Measurements from ENCODE around the gene MN1. TPM values are rescaled to one million over a fixed set of nuclear protein-coding genes. Genes with fewer than 3 reads are reported as not detected.

Gene MN1
- total and polyA plus RNA-seq, 2 of the 8 experiments (the other 6 are each of a cell fraction or from before 2014, with no cell fraction given) = 3.1 to 4.9 TPM

- FAIRE-seq (no peak), DNase-seq (ENCODE audit: low read depth in 1 of 2, low spot score in 2 of 2) (peak in 1 of 2 experiments; percentile 45)
- Histone ChIP-seq H2AK5ac (ENCODE audit: low read depth, low read length) (0 out of 2 replicates have a peak overlapping the region, but pooled peaks have one; percentile 42), H2BK15ac (ENCODE audit: low read length) (no peak overlapping the region), H3K23me2 (ENCODE audit: low read depth, low read length) (no peaks in the 10 kb centered on the region), H3K56ac (replicated peaks; ENCODE audit: insufficient read length, low read depth, low read length) (no peak overlapping the region), H3K18ac (ENCODE audit: extremely low read depth, low read length) (0 out of 2 replicates have a peak overlapping the region, but pooled peaks have one; percentile 21), H3K79me2 (ENCODE audit: control insufficient read depth in 1 of 2, insufficient read depth in 2 of 2, low read length in 2 of 2) (no peaks in the 10 kb centered on the region), H3K36me3 (ENCODE audit: control insufficient read depth in 2 of 4, insufficient read depth in 4 of 4, low read length in 3 of 4) (peaks cover 0 to 10% (median 0%) of the 10 kb centered on the region in 4 experiments; a peak in 2 of 8 replicates), H3K9me3 (ENCODE audit: insufficient read depth in 2 of 2, low read depth in 1 of 2, low read length in 1 of 2) (no peaks in the 10 kb centered on the region), H4K5ac (ENCODE audit: insufficient read length, low read depth, low read length) (no peak overlapping the region), H3K79me1 (ENCODE audit: low read depth, low read length) (no peaks in the 10 kb centered on the region; the same call in 1 of the 2 replicates), H2BK5ac (ENCODE audit: low read depth, low read length) (peak overlapping the region; percentile 4; the same call in 1 of the 2 replicates), H3K4me2 (ENCODE audit: insufficient read depth in 1 of 2, low read depth in 2 of 2, low read length in 2 of 2) (no peak overlapping the region), H3K9ac (replicated peaks in 1 of 4; ENCODE audit: extremely low read depth in 1 of 4, low read depth in 3 of 4, low read length in 3 of 4) (no peak overlapping the region), H3K4me3 (ENCODE audit: extremely low read depth in 1 of 4, insufficient read depth in 2 of 4, low read depth in 3 of 4, low read length in 4 of 4) (no peak overlapping the region), H2BK12ac (ENCODE audit: low read depth, low read length) (no peak overlapping the region), H3K23ac (ENCODE audit: insufficient read length) (no peak overlapping the region), H3K4ac (replicated peaks; ENCODE audit: insufficient read length, low read depth, low read length) (no peak overlapping the region), H3K4me1 (replicated peaks in 1 of 4; ENCODE audit: control insufficient read depth in 3 of 4, insufficient read depth in 4 of 4, low read length in 3 of 4) (peaks cover 2 to 18% (median 15%) of the 10 kb centered on the region in 4 experiments; a peak in 6 of 7 replicates), H4K91ac (replicated peaks; ENCODE audit: insufficient read length, low read length) (no peak overlapping the region), H3K14ac (ENCODE audit: insufficient read length) (no peak overlapping the region), H4K8ac (ENCODE audit: extremely low read depth, insufficient read depth, low read length) (peak overlapping the region; percentile 28; the same call in 1 of the 2 replicates), H2AFZ (ENCODE audit: low read length) (no peak overlapping the region), H2BK20ac (ENCODE audit: low read length) (no peak overlapping the region), H2BK120ac (replicated peaks; ENCODE audit: low read depth, low read length) (no peak overlapping the region), H3K27me3 (replicated peaks in 1 of 4; ENCODE audit: control insufficient read depth in 3 of 4, extremely low read depth in 1 of 4, insufficient read depth in 3 of 4, low read length in 3 of 4) (no peaks in the 10 kb centered on the region), H4K20me1 (replicated peaks in 1 of 2; ENCODE audit: control insufficient read depth in 1 of 2, insufficient read depth in 2 of 2, low read length in 2 of 2) (peaks cover 0 to 1% of the 10 kb centered on the region in 2 experiments), H3K27ac (ENCODE audit: low read depth, low read length) (no peak overlapping the region)
- TF ChIP-seq TBP (IDR thresholded peaks at IDR 0.05; ENCODE audit: low read depth, low read length) = no peak
- 91% methylated on average over 19 of the region's 20 CpGs; no CpG with 5 or more reads in 1 of the 2 experiments for WGBS, 2 experiments (ENCODE audit: extremely low coverage in 1 of 2, insufficient coverage in 1 of 2, insufficient read length in 1 of 2, insufficient replicate concordance in 2 of 2, low coverage in 1 of 2, low lambda C conversion rate in 2 of 2, missing lambda C conversion rate in 1 of 2)
- ChIA-PET POLR2A (ENCODE audit: partially characterized antibody) (no interaction called here), CTCF (ENCODE audit: partially characterized antibody) (interaction anchor here (0.5 to 1.4 kb wide), 2 partner anchors 38 to 909 kb away, joined by 3 read pairs; no protein-coding TSS in a partner anchor)
Measured at GRCh38 chr22:27844656-27845591, 43.4 kb upstream of the MN1 start.
